GM12878 (cell line): Measurements from ENCODE around the gene TMPRSS4. TPM values are rescaled to one million over a fixed set of nuclear protein-coding genes. Genes with fewer than 3 reads are reported as not detected.

Experiments
- ATAC-seq: fragments of 200-7000 bp; cut with Tn5 transposase; 3 replicates; pipeline ENCODE4 v1.9.1; 2020; ENCODE audit warnings: mild to moderate bottlenecking, moderate library complexity
- BruUV-seq: library from RNA; stranded (reverse); fragments of 400-500 nt; replicated peaks from 2 replicates; lab custom pipeline; 2021; lab: Mats Ljungman, UMichigan
- CTCF ChIA-PET: fragments of 300-600 bp; sonication (Branson Sonifier 250); formaldehyde crosslinking; extraction: SDS; loops from one replicate; lab custom pipeline; 2021; ENCODE audit warnings: inconsistent platforms; lab: Yijun Ruan, JAX
- POLR2A ChIA-PET: fragments of 350-600 bp; formaldehyde crosslinking; extraction: SDS; loops from one replicate; lab custom pipeline; 2021; ENCODE audit warnings: inconsistent platforms; lab: Charles Lee
- RAD21 ChIA-PET: fragments of 300-600 bp; sonication (Branson Sonifier 250); formaldehyde crosslinking; loops from one replicate; lab custom pipeline; 2023; ENCODE audit warnings: antibody characterized with exemption; ENCODE audit not compliant: unreplicated experiment; lab: Charles Lee
- SMC1A ChIA-PET: fragments of 300-600 bp; sonication (Branson Sonifier 250); formaldehyde crosslinking; loops from one replicate; lab custom pipeline; 2023; ENCODE audit not compliant: unreplicated experiment, uncharacterized antibody; lab: Charles Lee
- DNase-seq: peaks from one replicate; pipeline ENCODE4 v3.0.0-alpha.2; 2011; ENCODE audit warnings: low read depth, low spot score
- FAIRE-seq: peaks from 3 replicates; lab custom pipeline; 2011; peaks lifted over from hg19 to GRCh38; lab: Jason Lieb, UNC
- H2AFZ ChIP-seq: 2 replicates; pipeline ENCODE4 v1.6.0; 2011; ENCODE audit warnings: low read depth, low read length, control low read depth; ENCODE audit not compliant: control insufficient read depth
- H3K27ac ChIP-seq: 2 replicates; pipeline ENCODE4 v1.5.1; 2011; ENCODE audit warnings: control low read depth; ENCODE audit not compliant: control insufficient read depth, insufficient read depth
- H3K27me3 ChIP-seq, 2 experiments: replicated peaks in 1 of 2; 2 replicates each; pipeline versions ENCODE4 v1.6.0 to v1.6.1; 2011; ENCODE audit warnings: low read length in 1 of 2; ENCODE audit not compliant: control insufficient read depth in 2 of 2, insufficient read depth in 2 of 2
- H3K36me3 ChIP-seq, 2 experiments: 2 replicates each; pipeline ENCODE4 v1.5.1; 2011; ENCODE audit warnings: low read length in 1 of 2; ENCODE audit not compliant: control insufficient read depth in 2 of 2, insufficient read depth in 2 of 2
- H3K4me1 ChIP-seq: 2 replicates; pipeline ENCODE4 v1.6.1; 2011; ENCODE audit warnings: mild to moderate bottlenecking, low read length, moderate library complexity, mixed read lengths; ENCODE audit not compliant: control insufficient read depth, insufficient read depth
- H3K4me2 ChIP-seq: 2 replicates; pipeline ENCODE4 v1.6.0; 2011; ENCODE audit warnings: control low read depth; ENCODE audit not compliant: control insufficient read depth, insufficient read depth
- H3K4me3 ChIP-seq: fragments of 200-600 bp; sonication (generic); 2 replicates; pipeline ENCODE4 v1.5.1; 2016
- H3K79me2 ChIP-seq: 2 replicates; pipeline ENCODE4 v1.6.0; 2011; ENCODE audit warnings: low read length; ENCODE audit not compliant: control insufficient read depth, insufficient read depth
- H3K9ac ChIP-seq: 2 replicates; pipeline ENCODE4 v1.8.0; 2011; ENCODE audit warnings: low read length, control low read depth, mixed read lengths; ENCODE audit not compliant: control insufficient read depth, insufficient read depth
- H3K9me3 ChIP-seq: replicated peaks from 3 replicates; pipeline ENCODE4 v1.5.1; 2011; ENCODE audit warnings: mild to moderate bottlenecking, low read length; ENCODE audit not compliant: control insufficient read depth, insufficient read depth
- H4K20me1 ChIP-seq: 2 replicates; pipeline ENCODE4 v1.6.0; 2011; ENCODE audit not compliant: control insufficient read depth, insufficient read depth
- CBFB ChIP-seq: IDR thresholded peaks from 2 replicates; pipeline ENCODE4 v1.6.1; 2016; ENCODE audit warnings: antibody characterized with exemption, low read depth
- FOS ChIP-seq: IDR thresholded peaks from 3 replicates; pipeline ENCODE4 v1.6.1; 2011; ENCODE audit warnings: borderline replicate concordance; ENCODE audit not compliant: insufficient read length; ENCODE audit errors: extremely low read depth
- KLF5 ChIP-seq: fragments of 450-650 bp; IDR thresholded peaks from 2 replicates; pipeline ENCODE4 v1.6.1; 2014; ENCODE audit warnings: mild to moderate bottlenecking; ENCODE audit not compliant: partially characterized antibody
- YBX1 ChIP-seq: fragments of 450-650 bp; IDR thresholded peaks from 2 replicates; pipeline ENCODE4 v1.6.1; 2016; ENCODE audit warnings: antibody characterized with exemption
- WGBS: methylation state at CpG from one replicate; pipeline ENCODE4 v1.1.6; 2016; ENCODE audit warnings: low lambda C conversion rate; ENCODE audit not compliant: insufficient replicate concordance, insufficient coverage; ENCODE audit errors: missing lambda C conversion rate; 5-methylcytosine and 5-hydroxymethylcytosine counted together
- in situ Hi-C: fragments of 300-500 bp; cut with MboI; formaldehyde crosslinking; loops from 9 replicates; pipeline ENCODE4 v1.14.3; 2018; ENCODE audit warnings: mixed read lengths
- intact Hi-C: fragments of 100-400 bp; cut with micrococcal nuclease; formaldehyde crosslinking; loops from one replicate; pipeline ENCODE4 v1.14.2; 2022; ENCODE audit not compliant: unreplicated experiment
- polyA plus RNA-seq, 11 experiments: library from polyadenylated mRNA; depleted of rRNA in 4 of 11; unstranded in 6 of 11; stranded (reverse) in 5 of 11; fragments of >200 nt; fragmentation: Nextera tagmentation in 4 of 11; fragmentation: Illumina TruSeq in 1 of 11; extraction: Ambion mirVana in 4 of 11; extraction: Trizol in 1 of 11; gene quantifications; 1 replicate in 1 of 11; 2 replicates in 10 of 11; pipeline versions ENCODE4 v1.2.1 to v1.2.3, GENCODE V29; 2011 to 2016; ENCODE audit warnings: inconsistent platforms in 2 of 11, missing spikeins in 2 of 11, low read depth in 1 of 11
- total RNA-seq, 4 experiments: library from RNA; depleted of rRNA in 3 of 4; stranded (reverse); fragments of >200 nt in 3 of 4; fragmentation: Illumina TruSeq in 1 of 4; extraction: Trizol in 1 of 4; gene quantifications; 2 replicates each; pipeline versions ENCODE4 v1.2.1 to v1.2.3, GENCODE V29; 2013 to 2021
- TF ChIP-seq, protein P1 (sequence below): IDR thresholded peaks from 2 replicates; pipeline ENCODE4 v1.6.1; 2012; ENCODE audit warnings: improper control_type of control experiment, low read depth, low read length; ENCODE audit not compliant: insufficient replicate concordance
- TF ChIP-seq, protein P2 (sequence below): IDR thresholded peaks from 2 replicates; pipeline ENCODE4 v1.6.1; 2012; ENCODE audit warnings: low read depth, low read length, improper control_type of control experiment

TMPRSS4 gene
- total and polyA plus RNA-seq, 10 of the 15 experiments (the other 5 are each of a cell fraction or from before 2014, with no cell fraction given): 0.14 to 0.26 TPM; not detected in 8

DNA sequence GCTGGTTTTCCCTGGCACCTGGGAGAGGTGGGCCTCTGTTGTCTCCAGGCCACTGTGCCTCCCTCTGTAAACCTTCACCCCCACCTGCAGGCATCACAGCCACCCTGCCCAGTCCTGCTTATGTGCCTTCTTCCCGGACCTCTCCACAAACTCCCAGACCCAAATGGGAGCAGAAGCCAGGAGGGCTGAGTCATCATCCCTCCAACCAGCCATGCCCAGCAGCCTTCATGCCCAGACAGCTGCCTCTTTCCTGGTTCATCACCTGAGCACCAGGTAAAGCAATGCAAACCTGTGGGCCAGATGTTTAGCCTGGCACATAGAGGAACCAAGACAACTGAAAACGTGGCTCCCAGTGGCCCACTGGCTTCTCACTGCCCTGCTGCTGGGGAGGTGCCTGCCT, 2.1 kb upstream of the TMPRSS4 start:
- intact Hi-C loops: no loop called here
- H2AFZ ChIP-seq: no peak overlapping the region
- WGBS: 0% methylated on average over 2 of the region's 2 CpGs
- no peaks in the 10 kb centered on the region for H3K36me3 ChIP-seq
- ChIA-PET POLR2A (no interaction called here), RAD21 (no interaction called here), CTCF (interaction anchor here (0.7 to 1.0 kb wide), 2 partner anchors 21 to 190 kb away, joined by 3 to 4 read pairs; no protein-coding TSS in a partner anchor), SMC1A (interaction anchor here (1.0 to 1.3 kb wide), 2 partner anchors 9 to 14 kb away, joined by 3 read pairs; no protein-coding TSS in a partner anchor)
- no peak overlapping the region for H3K9ac ChIP-seq
- no peak overlapping the region for H3K27ac ChIP-seq
- no peaks in the 10 kb centered on the region for H3K9me3 ChIP-seq
- no TSS peak for BruUV-seq
- H3K4me1 ChIP-seq: no peaks in the 10 kb centered on the region
- FAIRE-seq: no peak
- no peak for ATAC-seq
- no peak overlapping the region for H3K4me2 ChIP-seq
- no peak overlapping the region for H3K4me3 ChIP-seq
- H3K27me3 ChIP-seq: peaks cover 1 to 2% of the 10 kb centered on the region in 2 experiments; a peak in 2 of 4 replicates
- DNase-seq: no peak
- in situ Hi-C loops: loop anchor here (25.0 kb wide), 1 partner anchor 637 kb away; no protein-coding TSS in a partner anchor
- H4K20me1 ChIP-seq: no peaks in the 10 kb centered on the region
- no peaks in the 10 kb centered on the region for H3K79me2 ChIP-seq
- TF ChIP-seq KLF5 (no peak), YBX1 (no peak), FOS (no peak), CBFB (no peak)
- TF ChIP-seq, protein P1, sequence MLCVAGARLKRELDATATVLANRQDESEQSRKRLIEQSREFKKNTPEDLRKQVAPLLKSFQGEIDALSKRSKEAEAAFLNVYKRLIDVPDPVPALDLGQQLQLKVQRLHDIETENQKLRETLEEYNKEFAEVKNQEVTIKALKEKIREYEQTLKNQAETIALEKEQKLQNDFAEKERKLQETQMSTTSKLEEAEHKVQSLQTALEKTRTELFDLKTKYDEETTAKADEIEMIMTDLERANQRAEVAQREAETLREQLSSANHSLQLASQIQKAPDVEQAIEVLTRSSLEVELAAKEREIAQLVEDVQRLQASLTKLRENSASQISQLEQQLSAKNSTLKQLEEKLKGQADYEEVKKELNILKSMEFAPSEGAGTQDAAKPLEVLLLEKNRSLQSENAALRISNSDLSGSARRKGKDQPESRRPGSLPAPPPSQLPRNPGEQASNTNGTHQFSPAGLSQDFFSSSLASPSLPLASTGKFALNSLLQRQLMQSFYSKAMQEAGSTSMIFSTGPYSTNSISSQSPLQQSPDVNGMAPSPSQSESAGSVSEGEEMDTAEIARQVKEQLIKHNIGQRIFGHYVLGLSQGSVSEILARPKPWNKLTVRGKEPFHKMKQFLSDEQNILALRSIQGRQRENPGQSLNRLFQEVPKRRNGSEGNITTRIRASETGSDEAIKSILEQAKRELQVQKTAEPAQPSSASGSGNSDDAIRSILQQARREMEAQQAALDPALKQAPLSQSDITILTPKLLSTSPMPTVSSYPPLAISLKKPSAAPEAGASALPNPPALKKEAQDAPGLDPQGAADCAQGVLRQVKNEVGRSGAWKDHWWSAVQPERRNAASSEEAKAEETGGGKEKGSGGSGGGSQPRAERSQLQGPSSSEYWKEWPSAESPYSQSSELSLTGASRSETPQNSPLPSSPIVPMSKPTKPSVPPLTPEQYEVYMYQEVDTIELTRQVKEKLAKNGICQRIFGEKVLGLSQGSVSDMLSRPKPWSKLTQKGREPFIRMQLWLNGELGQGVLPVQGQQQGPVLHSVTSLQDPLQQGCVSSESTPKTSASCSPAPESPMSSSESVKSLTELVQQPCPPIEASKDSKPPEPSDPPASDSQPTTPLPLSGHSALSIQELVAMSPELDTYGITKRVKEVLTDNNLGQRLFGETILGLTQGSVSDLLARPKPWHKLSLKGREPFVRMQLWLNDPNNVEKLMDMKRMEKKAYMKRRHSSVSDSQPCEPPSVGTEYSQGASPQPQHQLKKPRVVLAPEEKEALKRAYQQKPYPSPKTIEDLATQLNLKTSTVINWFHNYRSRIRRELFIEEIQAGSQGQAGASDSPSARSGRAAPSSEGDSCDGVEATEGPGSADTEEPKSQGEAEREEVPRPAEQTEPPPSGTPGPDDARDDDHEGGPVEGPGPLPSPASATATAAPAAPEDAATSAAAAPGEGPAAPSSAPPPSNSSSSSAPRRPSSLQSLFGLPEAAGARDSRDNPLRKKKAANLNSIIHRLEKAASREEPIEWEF: no peak
- TF ChIP-seq, protein P2, sequence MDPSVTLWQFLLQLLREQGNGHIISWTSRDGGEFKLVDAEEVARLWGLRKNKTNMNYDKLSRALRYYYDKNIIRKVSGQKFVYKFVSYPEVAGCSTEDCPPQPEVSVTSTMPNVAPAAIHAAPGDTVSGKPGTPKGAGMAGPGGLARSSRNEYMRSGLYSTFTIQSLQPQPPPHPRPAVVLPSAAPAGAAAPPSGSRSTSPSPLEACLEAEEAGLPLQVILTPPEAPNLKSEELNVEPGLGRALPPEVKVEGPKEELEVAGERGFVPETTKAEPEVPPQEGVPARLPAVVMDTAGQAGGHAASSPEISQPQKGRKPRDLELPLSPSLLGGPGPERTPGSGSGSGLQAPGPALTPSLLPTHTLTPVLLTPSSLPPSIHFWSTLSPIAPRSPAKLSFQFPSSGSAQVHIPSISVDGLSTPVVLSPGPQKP: no peak
